Nephron (organoid): ENCODE measurements around the gene CENPM.

Source experiments
- H3K27ac Mint-ChIP-seq, 3 experiments: 2 replicates each; pipeline ENCODE4 v1.8.0; 2020; ENCODE audit warnings: mixed read lengths in 3 of 3, mild to moderate bottlenecking in 2 of 3, moderate library complexity in 1 of 3
- H3K27me3 Mint-ChIP-seq: 2 replicates; pipeline ENCODE4 v1.8.0; 2021; ENCODE audit warnings: low read depth, mild to moderate bottlenecking, moderate library complexity, mixed read lengths
- H3K36me3 Mint-ChIP-seq: 2 replicates; pipeline ENCODE4 v1.8.0; 2020; ENCODE audit warnings: low read depth, mixed read lengths
- H3K4me1 Mint-ChIP-seq: 2 replicates; pipeline ENCODE4 v1.8.0; 2020; ENCODE audit warnings: mixed read lengths
- H3K4me3 Mint-ChIP-seq, 3 experiments: 2 replicates each; pipeline ENCODE4 v1.8.0; 2020; ENCODE audit warnings: mild to moderate bottlenecking in 3 of 3, mixed read lengths in 3 of 3, moderate library complexity in 2 of 3
- H3K9me3 Mint-ChIP-seq: 2 replicates; pipeline ENCODE4 v1.8.0; 2020; ENCODE audit warnings: mixed read lengths
- CTCF ChIP-seq, 3 experiments: fragments of 200-600 bp; sonication (generic); IDR thresholded peaks; one replicate each; pipeline ENCODE4 v1.5.0; 2021; ENCODE audit warnings: antibody characterized with exemption in 3 of 3; ENCODE audit not compliant: unreplicated experiment in 3 of 3

The CENPM gene

GRCh38 chr22:41917903-41918791, 28.8 kb downstream of the CENPM start:
- peaks cover 13% of the 10 kb centered on the region for H3K4me1 Mint-ChIP-seq
- H3K27me3 Mint-ChIP-seq: peaks cover 69% of the 10 kb centered on the region
- no peak overlapping the region for H3K27ac Mint-ChIP-seq
- TF ChIP-seq CTCF (IDR thresholded peaks at IDR 0.05; ENCODE audit: unreplicated experiment in 3 of 3): no peak
- no peaks in the 10 kb centered on the region for H3K9me3 Mint-ChIP-seq
- H3K4me3 Mint-ChIP-seq: peak overlapping the region; percentile 62 to 77 (median 68)
- H3K36me3 Mint-ChIP-seq: no peaks in the 10 kb centered on the region

GRCh38 chr22:41917375-41917902, 29.5 kb downstream of the CENPM start:
- Mint-ChIP-seq H3K27me3 (peaks cover 76% of the 10 kb centered on the region), H3K36me3 (no peaks in the 10 kb centered on the region), H3K27ac (no peak overlapping the region), H3K9me3 (no peaks in the 10 kb centered on the region), H3K4me3 (no peak overlapping the region), H3K4me1 (peaks cover 13% of the 10 kb centered on the region)
- no peak for TF ChIP-seq CTCF (IDR thresholded peaks at IDR 0.05; ENCODE audit: unreplicated experiment in 3 of 3)

GRCh38 chr22:41916745-41917358, 30.1 kb downstream of the CENPM start:
- Mint-ChIP-seq H3K36me3 (no peaks in the 10 kb centered on the region), H3K4me1 (peaks cover 13% of the 10 kb centered on the region), H3K27ac (no peak overlapping the region), H3K27me3 (peaks cover 78% of the 10 kb centered on the region), H3K4me3 (peak overlapping the region in 2 of 3 experiments; percentile 6 to 34), H3K9me3 (no peaks in the 10 kb centered on the region)
- TF ChIP-seq CTCF (IDR thresholded peaks at IDR 0.05; ENCODE audit: unreplicated experiment in 3 of 3): no peak

GRCh38 chr22:41915786-41916493, 31.0 kb downstream of the CENPM start:
- H3K4me3 Mint-ChIP-seq: peak overlapping the region; percentile 46 to 66 (median 64)
- H3K9me3 Mint-ChIP-seq: no peaks in the 10 kb centered on the region
- no peak for TF ChIP-seq CTCF (IDR thresholded peaks at IDR 0.05; ENCODE audit: unreplicated experiment in 3 of 3)
- H3K27me3 Mint-ChIP-seq: peaks cover 84% of the 10 kb centered on the region
- H3K27ac Mint-ChIP-seq: no peak overlapping the region
- peaks cover 18% of the 10 kb centered on the region for H3K4me1 Mint-ChIP-seq
- H3K36me3 Mint-ChIP-seq: no peaks in the 10 kb centered on the region

- Mint-ChIP-seq H3K4me1 (peaks cover 18% of the 10 kb centered on the region), H3K9me3 (no peaks in the 10 kb centered on the region), H3K27ac (no peak within 1 kb of the TSS), H3K27me3 (peaks cover 86% of the 10 kb centered on the region), H3K4me3 (peak within 1 kb of the TSS; percentile 46 to 66 (median 56)), H3K36me3 (no peaks in the 10 kb centered on the region)
- no peak for TF ChIP-seq CTCF (IDR thresholded peaks at IDR 0.05; ENCODE audit: unreplicated experiment in 3 of 3)
Measured at GRCh38 chr22:41915035-41915785, 31.7 kb downstream of the CENPM start, which contains the start of gene SHISA8. Gene SHISA8, minus strand, starts transcription at chr22:41915074. Its CDS starts 407 bp downstream, at chr22:41914667.
